GM18507 (cell line): ENCODE data around the gene KIF22.
"Not testable (repeated sequence)": the region's sequence is repeated elsewhere in the genome, so short reads cannot be mapped to it uniquely, and the experiment has no call there.

ENCODE experiments used
- DNase-seq: peaks from one replicate; pipeline ENCODE4 v3.0.0; 2011; ENCODE audit warnings: low read depth; ENCODE audit not compliant: insufficient read length; ENCODE audit errors: extremely low spot score
- FAIRE-seq: peaks from 2 replicates; lab custom pipeline; 2011; peaks lifted over from hg19 to GRCh38; lab: Jason Lieb, UNC

Gene KIF22

GRCh38 chr16:29825145-29826044 lies 34.8 kb downstream of the KIF22 start:
- FAIRE-seq (peak; percentile 41), DNase-seq (no peak)

GRCh38 chr16:29826342-29826695 lies 35.8 kb downstream of the KIF22 start:
- no peak for FAIRE-seq

GRCh38 chr16:29830774-29831173 lies 40.2 kb downstream of the KIF22 start:
- FAIRE-seq (no peak), DNase-seq (no peak)

More at GRCh38 chr16:29826342-29826695, 35.8 kb downstream of the KIF22 start:
- DNase-seq: no peak

- DNase-seq (no peak), FAIRE-seq (no peak)
Measured at GRCh38 chr16:29831490-29831889, 40.9 kb downstream of the KIF22 start.

- FAIRE-seq, DNase-seq: not testable (repeated sequence)
Measured at GRCh38 chr16:29833219-29833618, 42.7 kb downstream of the KIF22 start.

- no peak for FAIRE-seq
- no peak for DNase-seq
Measured at GRCh38 chr16:29834079-29834478, 43.5 kb downstream of the KIF22 start.

GRCh38 chr16:29835926-29836325 lies 45.4 kb downstream of the KIF22 start:
- no peak for FAIRE-seq
- no peak for DNase-seq

- FAIRE-seq: no peak
Measured at GRCh38 chr16:29836623-29837022, 46.1 kb downstream of the KIF22 start.

GRCh38 chr16:29837841-29838240 lies 47.3 kb downstream of the KIF22 start:
- DNase-seq (no peak), FAIRE-seq (no peak)

More at GRCh38 chr16:29836623-29837022, 46.1 kb downstream of the KIF22 start:
- DNase-seq: no peak

GRCh38 chr16:29839822-29840221 lies 49.3 kb downstream of the KIF22 start:
- FAIRE-seq (no peak), DNase-seq (no peak)

GRCh38 chr16:29840240-29840639 lies 49.7 kb downstream of the KIF22 start:
- FAIRE-seq (no peak), DNase-seq (no peak)

GRCh38 chr16:29841631-29842030 lies 51.1 kb downstream of the KIF22 start:
- DNase-seq: no peak
- FAIRE-seq: no peak

GRCh38 chr16:29842732-29843346 lies 52.3 kb downstream of the KIF22 start:
- DNase-seq: no peak
- no peak for FAIRE-seq

GRCh38 chr16:29843931-29844330 lies 53.4 kb downstream of the KIF22 start:
- no peak for DNase-seq
- FAIRE-seq: no peak

GRCh38 chr16:29844575-29845331 lies 54.2 kb downstream of the KIF22 start:
- DNase-seq (no peak), FAIRE-seq (no peak)

GRCh38 chr16:29845656-29846055 lies 55.1 kb downstream of the KIF22 start:
- DNase-seq (no peak), FAIRE-seq (no peak)

GRCh38 chr16:29848420-29849297 lies 58.1 kb downstream of the KIF22 start:
- DNase-seq (peak; percentile 57), FAIRE-seq (peak; percentile 73)

GRCh38 chr16:29849505-29849904 lies 59.0 kb downstream of the KIF22 start:
- DNase-seq (no peak), FAIRE-seq (no peak)

- FAIRE-seq: no peak
- no peak for DNase-seq
Measured at GRCh38 chr16:29850998-29851397, 60.4 kb downstream of the KIF22 start.
